ENCODE data around the gene AOX1.
"Not testable (repeated sequence)": the region's sequence is repeated elsewhere in the genome, so short reads cannot be mapped to it uniquely, and the experiment has no call there.

Gene AOX1

GRCh38 chr2:200664770-200665494, 79.1 kb downstream of the AOX1 start:
- in situ Hi-C loops (cut with HindIII; ENCODE audit: low sequenced_read_pairs), result no loop called here

DNA sequence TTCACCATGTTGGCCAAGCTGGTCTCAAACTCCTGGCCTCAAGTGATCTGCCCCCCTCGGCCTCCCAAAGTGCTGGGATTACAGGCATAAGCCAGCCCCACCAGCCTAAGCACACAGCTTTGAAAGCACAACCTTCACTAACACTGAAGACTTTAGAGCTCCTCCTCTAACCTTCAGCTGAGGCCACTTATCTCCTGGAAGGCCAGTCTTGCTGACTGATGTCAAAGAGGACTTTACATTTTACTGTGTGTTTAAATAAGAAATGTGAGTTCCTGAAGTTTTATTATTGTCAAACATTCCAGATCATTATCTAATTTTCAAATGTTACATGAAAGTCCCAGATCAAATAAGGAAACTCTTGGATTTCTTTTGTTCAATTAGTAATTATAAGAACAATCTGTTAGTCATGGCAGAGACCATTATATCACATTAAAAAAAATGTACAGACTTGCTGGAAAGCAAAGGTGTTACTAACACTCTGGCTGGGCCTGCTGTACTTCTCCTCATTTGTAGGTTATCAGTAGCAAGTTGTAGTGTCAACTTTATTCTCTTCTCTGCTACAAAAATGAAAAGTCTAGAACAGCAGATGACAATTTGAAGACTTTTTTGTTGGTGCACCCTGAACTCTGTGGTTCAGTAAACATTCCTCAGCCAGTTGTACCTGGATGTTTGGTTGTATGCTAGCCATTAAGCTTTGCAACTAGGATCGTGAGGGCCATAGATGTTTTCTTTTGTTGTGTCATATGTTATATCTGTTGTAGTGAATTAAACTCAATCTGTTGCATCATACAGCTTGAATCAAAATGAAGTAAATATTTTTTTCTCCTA, 80.0 kb downstream of the AOX1 start:
- in situ Hi-C loops (cut with HindIII; ENCODE audit: low sequenced_read_pairs), result no loop called here

DNA sequence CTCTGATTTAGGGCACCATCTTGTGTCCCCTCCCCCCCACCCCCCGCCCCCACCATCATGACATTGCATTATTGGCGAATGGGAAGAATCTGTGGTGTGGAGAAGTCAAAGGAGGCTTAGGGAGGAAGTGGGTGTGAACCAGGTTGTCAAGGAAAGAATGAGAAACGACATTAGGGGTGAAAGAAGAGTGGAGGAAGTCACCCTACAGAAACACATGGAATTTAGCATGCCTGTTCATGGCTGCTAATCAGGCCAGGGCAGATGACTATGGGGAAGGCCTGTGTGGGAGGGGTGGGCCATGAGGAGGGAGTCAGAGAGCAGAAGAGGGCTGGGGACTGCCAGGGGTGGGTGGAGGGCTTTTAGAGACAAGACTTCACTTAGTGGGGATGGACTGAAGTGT, 81.6 kb downstream of the AOX1 start:
- in situ Hi-C loops (cut with HindIII; ENCODE audit: low sequenced_read_pairs), result no loop called here

GRCh38 chr2:200668478-200668877, 82.7 kb downstream of the AOX1 start:
- in situ Hi-C loops (cut with HindIII; ENCODE audit: low sequenced_read_pairs), result no loop called here

GRCh38 chr2:200669308-200669707, 83.5 kb downstream of the AOX1 start:
- in situ Hi-C loops (cut with HindIII; ENCODE audit: low sequenced_read_pairs), result no loop called here

GRCh38 chr2:200670313-200670712, 84.5 kb downstream of the AOX1 start:
- in situ Hi-C loops (cut with HindIII; ENCODE audit: low sequenced_read_pairs), result no loop called here

DNA sequence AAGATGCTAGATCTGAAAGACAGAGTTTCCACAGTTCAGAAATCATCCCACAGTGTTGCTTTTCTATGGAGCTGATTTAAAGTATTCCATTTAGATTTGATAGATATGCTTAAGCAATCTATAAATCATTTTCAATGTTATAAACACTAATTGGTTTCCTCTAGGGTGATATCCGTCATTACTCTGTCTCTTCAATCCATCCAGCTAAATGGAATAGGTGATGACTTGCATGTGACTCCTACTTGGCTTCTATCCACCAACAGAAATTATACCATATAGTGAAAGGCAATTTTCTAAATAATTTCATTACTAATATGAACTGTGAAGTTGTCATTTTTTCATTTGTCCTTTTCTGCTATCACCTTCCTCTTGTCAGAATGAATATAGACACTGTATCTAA, 84.9 kb downstream of the AOX1 start:
- in situ Hi-C loops (cut with HindIII; ENCODE audit: low sequenced_read_pairs), result no loop called here

DNA sequence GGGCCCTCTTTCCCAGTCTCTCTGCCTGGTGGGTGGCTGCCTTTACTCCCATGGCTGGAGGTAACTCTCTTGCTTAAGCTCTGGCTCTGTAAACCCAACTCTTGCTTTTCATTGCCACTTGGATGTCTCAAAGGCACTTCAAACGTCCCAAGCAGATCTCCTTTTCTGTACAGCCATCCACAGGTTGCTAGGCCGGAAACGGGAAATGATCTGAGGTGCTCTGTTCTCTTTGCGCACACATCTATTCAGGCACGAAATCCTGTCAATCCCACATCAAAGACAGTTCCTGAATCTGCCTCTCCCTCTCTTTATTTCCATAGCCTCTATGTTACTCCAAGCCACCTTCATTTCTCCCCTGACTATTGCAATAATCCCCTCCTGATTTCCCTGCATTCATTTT, 87.4 kb downstream of the AOX1 start:
- in situ Hi-C loops (cut with HindIII; ENCODE audit: low sequenced_read_pairs), result no loop called here

DNA sequence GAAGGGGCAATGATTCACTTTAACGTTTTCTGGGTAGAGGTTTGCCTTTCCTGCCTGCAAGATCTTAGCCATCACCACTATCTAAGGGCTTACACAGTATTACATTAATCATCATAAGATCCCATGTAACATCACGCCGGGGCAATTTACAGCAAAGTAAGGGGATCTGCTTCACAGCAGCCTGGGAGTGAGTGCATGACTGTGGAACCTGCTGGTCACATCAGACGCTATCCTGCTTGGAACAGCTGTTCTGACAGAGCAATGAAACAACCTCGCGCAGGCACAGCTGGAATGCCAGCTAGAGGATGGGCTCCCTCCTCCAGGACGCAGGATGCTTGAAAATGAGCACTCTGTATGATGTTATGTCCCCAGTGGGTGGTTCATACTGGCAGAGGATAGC, 89.0 kb downstream of the AOX1 start:
- in situ Hi-C loops (cut with HindIII; ENCODE audit: low sequenced_read_pairs), result no loop called here

- in situ Hi-C loops (cut with HindIII; ENCODE audit: low sequenced_read_pairs), result no loop called here
These were observed 91.4 kb downstream of the AOX1 start for GRCh38 chr2:200677171-200677570.

- in situ Hi-C loops (cut with HindIII; ENCODE audit: low sequenced_read_pairs), result no loop called here
These were observed 92.1 kb downstream of the AOX1 start for GRCh38 chr2:200677721-200678532.

DNA sequence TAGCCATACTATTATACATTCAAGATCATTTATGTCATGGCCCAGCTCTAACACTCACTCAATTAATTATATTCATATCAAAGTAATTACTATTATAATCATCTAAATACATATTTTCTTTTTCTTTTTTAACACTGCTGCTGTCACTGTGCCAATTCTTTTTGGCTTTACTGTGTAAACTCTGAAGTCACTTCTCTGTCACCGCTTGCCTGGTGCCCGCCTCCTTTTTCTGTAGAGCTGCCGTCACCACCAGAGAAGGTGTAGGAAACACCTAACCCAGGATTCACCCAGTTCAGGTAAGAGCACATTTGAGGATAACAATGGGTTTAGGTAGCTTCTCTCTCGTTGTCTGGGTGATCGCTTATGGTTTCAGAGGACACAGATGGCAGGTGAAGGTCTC, 93.3 kb downstream of the AOX1 start:
- in situ Hi-C loops (cut with HindIII; ENCODE audit: low sequenced_read_pairs), result no loop called here

DNA sequence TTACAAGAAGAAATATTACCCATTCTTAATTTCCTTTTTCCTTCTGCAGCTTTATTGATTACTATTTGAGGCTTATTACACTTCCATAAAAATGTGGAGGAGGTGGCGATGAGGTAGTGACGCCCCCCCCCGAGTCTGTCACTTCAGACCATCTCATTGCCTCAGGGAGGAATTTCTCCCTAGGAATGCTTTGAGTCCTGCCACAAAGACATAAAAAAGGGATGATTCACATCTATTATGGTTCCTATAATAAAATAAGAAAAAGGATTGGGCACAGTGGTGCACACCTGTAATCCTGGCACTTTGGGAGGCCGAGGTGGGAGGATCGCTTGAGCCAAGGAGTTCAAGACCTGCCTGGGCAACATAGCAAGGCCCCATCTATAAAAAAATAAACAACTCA, 93.7 kb downstream of the AOX1 start:
- in situ Hi-C loops (cut with HindIII; ENCODE audit: low sequenced_read_pairs), result no loop called here

GRCh38 chr2:200681697-200682096, 95.9 kb downstream of the AOX1 start:
- in situ Hi-C loops (cut with HindIII; ENCODE audit: low sequenced_read_pairs), result no loop called here

DNA sequence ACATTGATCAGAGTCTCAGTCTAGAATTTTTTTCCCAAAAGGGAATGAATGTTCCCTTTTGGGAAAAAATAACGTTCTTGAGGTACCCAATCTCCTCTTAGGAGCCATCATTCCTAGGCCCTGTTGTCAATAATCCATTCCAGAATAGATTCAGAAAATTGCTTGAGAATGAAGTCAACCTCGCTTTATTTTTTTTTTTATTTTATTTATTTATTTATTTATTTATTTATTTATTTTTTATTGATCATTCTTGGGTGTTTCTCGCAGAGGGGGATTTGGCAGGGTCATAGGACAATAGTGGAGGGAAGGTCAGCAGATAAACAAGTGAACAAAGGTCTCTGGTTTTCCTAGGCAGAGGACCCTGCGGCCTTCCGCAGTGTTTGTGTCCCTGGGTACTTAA, 96.6 kb downstream of the AOX1 start:
- in situ Hi-C loops (cut with HindIII; ENCODE audit: low sequenced_read_pairs), result not testable (repeated sequence)

DNA sequence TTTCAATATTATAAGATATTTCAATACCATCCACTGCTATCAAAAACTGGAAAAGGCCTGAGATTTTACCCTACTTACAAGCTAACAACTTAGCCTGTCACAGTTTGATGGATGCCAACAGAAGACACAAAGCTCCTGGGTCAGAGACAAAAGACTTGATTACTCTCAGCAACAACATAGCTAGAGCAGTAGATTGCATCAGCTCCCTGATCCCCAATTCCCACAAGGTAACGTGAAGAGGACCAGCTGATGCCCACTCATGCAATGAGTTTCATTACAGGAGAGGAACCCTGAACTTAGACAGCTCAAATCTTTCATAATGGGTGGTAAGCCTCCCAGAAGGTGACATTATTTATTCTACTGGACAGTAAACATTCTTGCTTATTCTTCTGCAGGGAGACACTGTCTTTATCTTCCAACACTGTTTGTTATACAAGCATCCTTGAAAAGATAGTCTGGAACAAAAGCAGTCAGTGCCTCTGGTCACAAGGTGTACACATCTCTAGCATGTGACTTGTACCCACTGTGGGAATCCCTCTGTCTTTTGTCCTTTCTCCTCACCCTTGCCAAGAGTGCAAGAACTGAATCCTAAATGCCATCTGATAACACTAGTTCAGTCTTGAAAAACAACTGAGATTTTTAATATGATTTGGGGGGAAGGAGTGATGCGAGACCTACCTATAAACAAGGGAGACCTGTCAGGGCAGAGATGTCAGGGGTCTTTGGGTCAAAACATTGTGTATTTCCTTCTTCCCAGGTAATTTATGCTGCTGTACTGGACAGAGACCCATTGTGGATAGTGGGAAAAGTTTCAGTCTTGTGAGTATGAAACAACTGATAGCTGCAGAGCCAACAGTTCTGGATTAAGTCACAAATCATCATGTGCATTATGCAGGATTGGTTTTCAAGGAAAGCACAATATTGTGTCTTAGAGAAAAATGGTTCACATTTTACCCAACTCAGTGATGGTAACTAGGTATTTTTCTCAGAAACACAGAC, 102.4 kb downstream of the AOX1 start:
- in situ Hi-C loops (cut with HindIII; ENCODE audit: low sequenced_read_pairs), result no loop called here

DNA sequence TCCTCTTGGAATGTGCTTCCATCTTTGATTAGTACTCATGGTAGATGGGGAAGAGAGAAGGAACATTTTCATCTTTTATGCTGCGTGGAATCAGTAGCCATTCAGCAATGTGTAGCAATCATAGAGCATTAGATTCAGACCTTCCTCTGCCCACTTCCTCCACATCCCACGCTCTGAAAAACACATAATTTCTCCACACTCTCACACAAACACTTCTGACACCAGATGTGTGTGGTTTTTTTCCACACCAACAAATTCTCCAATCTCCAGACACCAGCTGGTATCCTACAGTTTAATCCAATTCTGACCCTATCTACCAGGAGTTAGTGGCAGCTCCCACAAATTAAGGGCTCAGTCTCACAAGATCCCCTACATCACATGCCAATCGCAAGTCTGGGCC, 103.3 kb downstream of the AOX1 start:
- in situ Hi-C loops (cut with HindIII; ENCODE audit: low sequenced_read_pairs), result no loop called here

DNA sequence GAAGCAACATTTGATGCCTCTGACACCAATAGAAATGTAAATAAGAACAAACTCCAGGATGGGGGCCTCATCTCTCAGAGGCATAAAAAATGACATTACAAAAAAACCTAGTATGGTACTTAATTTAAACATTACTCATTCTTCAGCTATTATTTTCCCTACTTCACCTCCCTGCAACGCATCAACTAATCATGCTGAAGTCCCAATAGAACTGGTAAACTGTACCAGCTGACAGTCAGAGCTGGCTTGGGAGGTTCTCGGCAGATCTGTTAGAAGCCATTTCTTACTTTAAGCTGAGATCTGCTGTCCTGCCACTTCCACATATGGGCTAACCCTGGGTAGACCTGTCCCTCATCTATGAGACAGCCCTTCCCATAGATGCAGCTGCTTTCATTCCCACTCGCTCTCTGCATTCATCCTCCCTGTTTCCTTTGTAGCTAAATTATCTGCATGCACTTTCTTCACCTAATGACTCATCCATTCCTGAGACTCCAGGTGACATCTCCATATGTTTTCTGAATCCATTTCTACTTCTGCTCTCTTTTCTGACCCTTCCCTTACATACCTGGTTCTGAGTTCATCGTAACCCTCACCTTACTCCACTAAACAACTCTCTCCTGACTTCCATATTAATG, 108.1 kb downstream of the AOX1 start:
- in situ Hi-C loops (cut with HindIII; ENCODE audit: low sequenced_read_pairs), result no loop called here

DNA sequence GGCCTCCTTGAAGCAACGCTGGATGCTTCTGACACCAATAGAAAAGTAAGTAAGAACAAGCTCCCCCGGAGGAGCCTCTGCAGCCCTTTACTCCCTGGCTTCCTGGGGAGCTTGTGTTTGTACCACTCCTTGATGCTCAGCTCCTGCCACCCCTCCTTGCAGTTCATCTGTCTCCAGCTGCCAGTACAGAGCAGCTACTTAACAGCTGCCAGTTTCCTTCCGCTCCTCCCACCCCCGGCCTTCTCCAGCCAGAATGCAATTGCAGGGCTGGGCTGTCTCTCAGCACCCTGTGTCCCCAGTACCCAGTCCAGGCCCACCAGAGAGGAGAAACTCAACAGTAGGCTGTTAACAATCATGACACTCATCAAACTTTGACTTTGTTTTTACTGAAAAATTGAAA, 109.4 kb downstream of the AOX1 start:
- in situ Hi-C loops (cut with HindIII; ENCODE audit: low sequenced_read_pairs), result no loop called here

DNA sequence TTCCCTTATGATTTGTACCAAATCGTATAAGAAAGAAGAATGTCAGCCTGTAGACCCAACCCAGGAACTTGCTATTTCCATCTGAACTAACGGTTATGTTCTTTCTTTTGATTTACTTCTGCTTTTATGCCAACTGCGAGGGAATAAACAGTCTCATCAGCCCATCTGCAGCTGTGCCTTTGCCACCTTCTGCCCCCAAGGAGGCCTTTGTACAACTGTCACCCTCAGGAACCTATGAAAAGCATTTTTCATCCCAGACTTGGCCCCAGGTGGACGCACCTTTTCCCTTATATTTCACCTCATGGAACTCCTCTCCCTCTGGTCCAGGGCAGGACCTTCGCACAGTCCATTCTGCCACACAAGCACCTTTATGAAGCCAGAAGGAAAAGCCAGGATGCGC, 109.8 kb downstream of the AOX1 start:
- in situ Hi-C loops (cut with HindIII; ENCODE audit: low sequenced_read_pairs), result no loop called here

All from DLD1 (cell line).